HG03469 (cell line): ENCODE measurements around the gene ARHGEF7.

Experiments used
- ATAC-seq: cut with Tn5 transposase; IDR thresholded peaks from one replicate; pipeline ENCODE4 v1.9.1; 2021; ENCODE audit warnings: mild to moderate bottlenecking, moderate library complexity, moderate number of reproducible peaks; ENCODE audit not compliant: unreplicated experiment

The ARHGEF7 gene

GRCh38 chr13:111337206-111337605 is 222.1 kb downstream of the ARHGEF7 start:
- ATAC-seq: no peak

- ATAC-seq: no peak
These were observed 222.6 kb downstream of the ARHGEF7 start for GRCh38 chr13:111337741-111338140.

GRCh38 chr13:111338841-111339240 is 223.7 kb downstream of the ARHGEF7 start:
- ATAC-seq: no peak

GRCh38 chr13:111339366-111340143 is 224.4 kb downstream of the ARHGEF7 start:
- no peak for ATAC-seq

- ATAC-seq: no peak
These were observed 226.8 kb downstream of the ARHGEF7 start for GRCh38 chr13:111341886-111342285.

GRCh38 chr13:111342721-111343120 is 227.6 kb downstream of the ARHGEF7 start:
- no peak for ATAC-seq

GRCh38 chr13:111343186-111343805 is 228.2 kb downstream of the ARHGEF7 start:
- no peak for ATAC-seq

GRCh38 chr13:111344471-111345191 is 229.5 kb downstream of the ARHGEF7 start:
- ATAC-seq: no peak

GRCh38 chr13:111345682-111346081 is 230.6 kb downstream of the ARHGEF7 start:
- no peak for ATAC-seq

GRCh38 chr13:111346101-111346680 is 231.1 kb downstream of the ARHGEF7 start:
- ATAC-seq: no peak

GRCh38 chr13:111347438-111347837 is 232.3 kb downstream of the ARHGEF7 start:
- no peak for ATAC-seq

- no peak for ATAC-seq
These were observed 238.4 kb downstream of the ARHGEF7 start for GRCh38 chr13:111353508-111353907.

GRCh38 chr13:111354789-111355188 is 239.7 kb downstream of the ARHGEF7 start:
- no peak for ATAC-seq
